GM21786 (cell line): Measurements from ENCODE around the gene FAM216A.
"Not testable (repeated sequence)": the region's sequence is repeated elsewhere in the genome, so short reads cannot be mapped to it uniquely, and the experiment has no call there.

ENCODE experiments used
- ATAC-seq: cut with Tn5 transposase; IDR thresholded peaks from one replicate; pipeline ENCODE4 v1.9.1; 2021; ENCODE audit not compliant: unreplicated experiment

The FAM216A gene, protein sequence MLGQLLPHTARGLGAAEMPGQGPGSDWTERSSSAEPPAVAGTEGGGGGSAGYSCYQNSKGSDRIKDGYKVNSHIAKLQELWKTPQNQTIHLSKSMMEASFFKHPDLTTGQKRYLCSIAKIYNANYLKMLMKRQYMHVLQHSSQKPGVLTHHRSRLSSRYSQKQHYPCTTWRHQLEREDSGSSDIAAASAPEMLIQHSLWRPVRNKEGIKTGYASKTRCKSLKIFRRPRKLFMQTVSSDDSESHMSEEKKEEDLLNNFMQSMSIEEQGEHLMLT

DNA sequence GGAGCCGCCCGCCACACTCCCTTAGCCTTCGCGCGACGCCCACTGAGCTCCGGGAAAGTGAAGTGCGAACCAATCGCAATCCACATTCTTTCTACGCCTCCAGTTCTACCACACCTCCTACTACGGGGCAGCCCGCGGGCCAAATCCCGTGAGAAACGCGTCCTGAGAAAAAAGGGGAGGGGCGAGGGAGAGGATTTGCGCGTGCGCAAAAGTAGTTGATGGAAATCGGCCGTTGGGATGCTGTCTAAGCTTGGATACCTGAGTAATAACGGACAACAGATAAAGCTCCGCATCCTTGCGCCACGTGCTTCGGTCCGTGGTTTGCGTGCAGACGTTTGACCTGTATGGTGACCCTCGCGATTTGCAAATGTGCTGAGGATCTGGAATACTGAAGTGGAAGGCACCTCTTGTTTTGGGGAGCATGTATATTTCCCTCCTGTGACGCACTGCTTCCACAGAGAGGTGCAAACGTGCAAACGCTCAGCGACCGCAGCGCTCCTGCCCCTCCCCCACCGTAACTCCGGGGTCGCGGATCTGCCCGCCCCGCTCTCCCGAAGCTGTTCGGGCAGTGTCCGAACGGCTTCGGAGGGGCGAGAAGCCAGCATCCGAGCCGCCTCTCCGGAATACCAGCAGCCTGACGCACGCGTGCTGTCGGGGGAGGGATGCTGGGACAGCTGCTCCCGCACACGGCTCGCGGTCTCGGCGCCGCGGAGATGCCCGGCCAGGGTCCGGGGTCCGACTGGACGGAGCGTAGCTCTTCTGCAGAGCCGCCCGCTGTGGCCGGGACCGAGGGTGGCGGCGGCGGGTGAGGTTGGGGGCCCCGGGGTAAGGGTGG, at the start of gene FAM216A, which contains the start of gene GPN3:
FAM216A (plus strand) TSS at position 632 of the 835 bp plus-strand sequence; CDS start at position 663, 31 bp downstream.
GPN3 (minus strand) TSS at position 44 of the 835 bp plus-strand sequence. CDS start 54 bp downstream, outside the sequence.
- peak; percentile 69 for ATAC-seq

DNA sequence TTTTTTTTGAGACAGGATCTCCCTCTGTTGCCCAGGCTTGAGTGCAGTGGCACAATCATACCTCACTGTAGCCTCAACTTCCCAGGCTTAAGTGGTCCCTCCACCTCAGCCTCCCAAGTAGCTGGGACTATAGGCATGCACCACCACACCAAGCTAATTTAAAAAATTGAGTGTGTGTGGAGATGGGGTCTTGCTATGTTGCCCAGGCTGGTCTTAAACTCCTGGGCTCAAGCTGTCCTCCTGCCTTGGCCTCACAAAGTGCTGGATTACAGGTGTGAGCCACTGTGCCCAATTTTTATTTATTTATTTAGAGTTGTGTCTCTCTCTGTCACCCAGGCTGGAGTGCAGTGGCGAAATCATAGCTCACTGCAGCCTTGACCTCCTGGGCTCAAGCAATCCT, 48.0 kb upstream of the FAM216A start:
- ATAC-seq, result not testable (repeated sequence)

DNA sequence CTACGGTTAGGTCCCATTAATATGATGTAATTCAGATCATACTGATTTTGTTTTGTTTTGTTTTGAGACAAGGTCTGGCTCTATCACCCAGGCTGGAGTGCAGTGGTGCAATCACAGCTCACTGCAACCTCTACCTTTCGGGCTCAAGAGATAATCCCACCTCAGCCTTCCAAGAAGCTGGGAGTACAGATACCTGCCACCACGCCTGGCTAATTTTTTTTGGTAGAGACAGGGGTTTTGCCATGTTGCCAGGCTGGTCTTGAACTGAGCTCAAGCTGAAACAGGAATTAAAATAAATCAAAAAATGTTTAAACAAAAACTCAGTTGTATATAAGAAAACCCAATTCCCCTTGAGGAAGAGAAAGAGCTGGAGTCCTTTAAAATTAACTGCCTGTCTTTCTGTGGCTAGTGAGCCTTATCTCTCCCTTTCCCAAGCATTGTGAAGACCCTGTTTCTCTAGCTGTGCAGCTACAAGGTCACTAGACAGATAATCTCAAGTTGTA, 47.4 kb upstream of the FAM216A start:
- ATAC-seq, result no peak

DNA sequence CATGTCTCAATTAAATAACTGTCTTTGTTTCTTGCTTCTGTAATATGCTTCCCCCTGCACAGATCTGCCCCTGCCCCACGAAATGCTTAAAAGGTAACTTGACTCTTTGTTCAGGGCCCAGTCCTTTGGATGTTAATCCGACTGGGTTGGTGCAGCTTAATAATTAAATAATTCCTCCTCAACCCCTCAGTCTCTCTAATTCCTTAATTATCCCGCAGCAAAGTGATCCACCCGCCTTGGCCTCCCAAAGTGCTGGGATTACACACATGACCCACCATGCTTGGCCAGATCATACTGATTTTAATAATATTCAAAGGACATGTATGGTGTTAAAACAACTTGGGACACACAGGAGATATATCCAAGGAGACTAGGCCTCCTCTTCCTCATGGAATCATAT, 46.9 kb upstream of the FAM216A start:
- ATAC-seq, result no peak

DNA sequence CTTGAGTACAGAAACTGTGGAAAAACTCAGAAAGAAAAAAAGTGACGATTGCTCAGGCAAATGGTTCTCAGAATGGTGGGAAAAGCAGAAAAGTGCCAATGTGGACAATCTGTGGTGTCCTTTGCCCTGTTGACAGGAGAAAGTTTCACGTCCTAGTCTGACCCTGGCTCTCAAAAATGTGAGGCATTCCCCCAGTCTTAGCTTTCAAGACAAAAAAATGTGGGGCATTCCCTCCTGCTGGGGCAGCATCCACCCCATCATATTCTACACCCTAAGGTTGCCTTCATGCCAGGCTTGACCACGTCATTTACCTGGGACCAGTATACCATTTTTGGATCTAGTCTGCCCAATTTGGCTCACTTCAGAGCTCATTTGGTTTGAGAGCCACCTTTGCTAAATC, 44.4 kb upstream of the FAM216A start:
- ATAC-seq, result no peak

DNA sequence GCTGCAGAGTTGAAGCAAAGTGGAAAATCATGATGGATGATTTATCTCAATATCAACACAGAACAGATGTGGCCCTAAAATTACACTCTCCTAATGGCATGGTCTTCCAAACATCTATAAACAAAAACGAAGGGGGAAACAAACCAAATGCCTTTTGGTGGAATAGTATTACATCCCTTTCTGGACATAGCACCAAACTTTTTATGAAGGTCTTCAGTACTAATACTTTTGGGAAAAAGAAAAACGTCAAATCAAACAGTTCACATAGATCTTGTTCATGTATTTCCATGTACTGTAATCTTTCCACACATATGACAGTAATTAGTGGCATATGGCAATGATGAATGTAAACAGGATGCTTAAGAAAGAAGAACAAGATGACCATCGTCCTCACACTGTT, 42.2 kb upstream of the FAM216A start:
- no peak for ATAC-seq

DNA sequence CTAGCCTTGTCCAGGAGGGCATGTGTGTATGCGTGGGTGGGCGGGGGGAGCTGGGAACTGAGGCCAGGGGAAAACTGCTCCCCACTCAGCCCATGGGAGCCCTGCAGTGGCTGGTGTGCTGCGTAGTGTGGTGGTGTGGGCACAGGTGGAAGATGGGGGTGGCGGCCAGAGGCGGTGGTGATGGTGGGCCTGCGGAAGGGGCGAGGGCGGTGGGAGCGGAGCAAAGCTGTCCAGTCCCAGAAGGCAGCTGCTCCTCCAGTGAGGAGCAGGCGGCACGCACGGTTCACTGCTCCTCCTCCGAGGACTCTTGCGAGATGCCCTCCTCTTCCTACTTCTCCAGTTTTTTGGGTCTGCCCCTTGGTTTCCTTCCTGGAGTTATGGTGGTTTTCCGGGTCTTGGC, 39.0 kb upstream of the FAM216A start:
- ATAC-seq, result not testable (repeated sequence)

DNA sequence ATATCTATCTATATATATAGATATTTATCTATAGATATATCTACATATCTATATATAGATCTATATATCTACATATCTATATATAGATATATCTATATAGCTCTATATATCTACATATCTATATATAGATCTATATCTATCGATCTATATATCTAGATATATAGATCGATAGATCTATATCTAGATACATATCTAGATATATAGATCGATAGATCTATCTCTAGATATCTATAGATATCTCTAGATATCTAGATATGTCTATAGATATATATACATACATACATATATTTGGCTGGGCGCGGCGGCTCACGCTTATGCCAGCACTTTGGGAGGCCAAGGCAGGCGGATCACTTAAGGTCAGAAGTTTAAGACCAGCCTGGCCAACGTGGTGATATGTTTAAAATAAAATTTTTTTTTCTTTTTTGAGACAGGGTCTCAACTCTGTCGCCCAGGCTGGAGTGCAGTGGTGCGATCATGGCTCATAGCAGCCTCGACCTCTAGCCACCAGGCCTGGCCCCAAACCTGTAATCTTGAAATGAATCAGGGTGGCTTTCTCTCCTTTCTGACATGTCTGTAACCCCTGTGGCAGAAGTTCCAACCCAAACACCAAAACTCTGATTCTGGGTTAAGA, 36.6 kb upstream of the FAM216A start:
- peak; percentile 22 for ATAC-seq

DNA sequence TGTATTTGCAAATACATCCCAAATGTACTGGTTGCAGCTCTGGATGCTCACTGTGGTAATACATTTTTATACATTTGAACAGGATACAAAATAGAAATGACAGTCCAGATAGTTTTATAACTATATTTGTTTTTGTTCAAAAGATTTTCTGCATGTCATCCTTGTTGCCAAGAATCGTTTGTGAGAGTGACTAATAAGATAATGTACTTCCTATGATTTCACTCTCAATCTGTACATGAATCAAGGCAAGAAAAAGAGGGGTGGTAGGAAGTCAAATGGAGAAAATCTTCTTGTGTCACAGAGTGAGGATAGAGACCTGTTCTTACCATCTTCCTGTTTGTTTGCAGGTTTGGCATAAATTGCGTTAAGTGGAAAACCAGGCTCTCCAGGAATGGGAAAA, 32.4 kb upstream of the FAM216A start:
- ATAC-seq, result no peak

DNA sequence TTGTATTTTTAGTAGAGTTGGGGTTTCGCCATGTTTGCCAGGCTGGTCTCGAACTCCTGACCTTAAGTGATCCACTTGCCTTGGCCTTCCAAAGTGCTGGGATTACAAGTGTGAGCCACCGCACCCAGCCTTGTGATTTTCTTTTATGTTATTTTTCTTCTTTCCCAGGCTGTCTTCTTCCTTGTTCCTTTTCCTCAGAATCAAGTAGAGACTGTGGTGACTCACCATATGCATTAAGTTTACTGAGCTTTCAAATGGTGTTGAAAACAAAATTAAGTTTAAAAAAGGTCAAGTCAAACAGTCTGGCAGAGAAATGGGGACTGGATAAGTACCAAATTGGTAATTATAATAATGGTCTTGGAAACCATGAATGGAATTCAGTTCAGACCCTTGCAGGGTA, 24.2 kb upstream of the FAM216A start:
- no peak for ATAC-seq

DNA sequence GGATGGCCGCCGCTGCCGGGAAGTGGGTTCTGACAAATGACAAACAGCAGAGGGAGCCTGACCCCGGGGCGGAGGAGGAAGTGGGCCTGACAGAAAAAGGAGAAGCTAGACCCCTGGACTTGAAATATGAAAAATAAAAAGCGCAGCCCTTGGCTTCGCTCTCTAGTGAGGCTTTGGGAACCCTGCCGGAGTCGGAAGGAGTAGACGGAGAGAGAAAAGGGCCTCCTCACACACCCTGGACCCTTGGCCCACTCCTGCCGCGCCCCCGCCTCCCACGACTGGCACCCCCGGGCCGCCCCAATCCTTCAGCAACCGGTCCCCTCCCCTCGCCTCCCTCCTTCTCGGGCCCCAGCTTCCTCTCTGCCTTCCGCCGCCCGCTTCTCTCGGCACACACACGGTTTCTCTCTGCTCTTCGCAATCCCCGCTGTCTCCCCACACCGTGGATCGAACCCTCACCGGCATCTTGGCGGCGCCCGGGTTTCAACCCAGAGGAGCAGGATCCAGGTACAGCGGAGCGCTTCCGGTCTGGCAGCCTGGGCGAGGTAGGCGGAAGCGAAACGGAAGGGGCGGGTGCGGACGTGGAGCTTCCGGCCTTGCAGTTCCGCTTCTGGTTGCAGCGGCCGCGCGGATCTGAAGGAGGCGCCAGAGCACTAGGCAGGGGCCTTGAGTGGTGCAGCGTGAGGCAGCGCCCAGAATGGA, 18.7 kb upstream of the FAM216A start, which contains the start of gene ARPC3:
ARPC3 (minus strand) TSS at position 539 of the 699 bp plus-strand sequence; CDS start at position 462, 77 bp downstream.
- peak; percentile 93 for ATAC-seq

DNA sequence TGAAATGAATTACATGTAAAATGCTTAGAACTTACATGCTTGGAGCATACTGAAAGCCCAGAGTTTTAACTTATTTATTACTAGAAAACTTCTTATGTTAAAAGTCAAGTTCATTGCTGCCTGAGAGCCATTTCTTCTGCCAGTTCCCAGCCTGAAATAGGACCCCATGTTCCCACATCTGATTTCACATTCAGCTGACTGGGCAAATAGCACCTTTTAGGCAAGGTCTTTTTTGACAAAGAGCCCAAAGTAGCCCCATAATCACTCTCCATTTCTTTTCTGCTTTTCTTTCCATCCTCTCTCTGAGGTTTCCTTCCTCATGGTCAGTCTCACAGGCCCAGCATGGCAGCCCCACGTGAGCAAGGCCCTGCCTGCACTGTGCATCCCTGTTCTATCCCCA, 17.4 kb upstream of the FAM216A start:
- ATAC-seq, result no peak

DNA sequence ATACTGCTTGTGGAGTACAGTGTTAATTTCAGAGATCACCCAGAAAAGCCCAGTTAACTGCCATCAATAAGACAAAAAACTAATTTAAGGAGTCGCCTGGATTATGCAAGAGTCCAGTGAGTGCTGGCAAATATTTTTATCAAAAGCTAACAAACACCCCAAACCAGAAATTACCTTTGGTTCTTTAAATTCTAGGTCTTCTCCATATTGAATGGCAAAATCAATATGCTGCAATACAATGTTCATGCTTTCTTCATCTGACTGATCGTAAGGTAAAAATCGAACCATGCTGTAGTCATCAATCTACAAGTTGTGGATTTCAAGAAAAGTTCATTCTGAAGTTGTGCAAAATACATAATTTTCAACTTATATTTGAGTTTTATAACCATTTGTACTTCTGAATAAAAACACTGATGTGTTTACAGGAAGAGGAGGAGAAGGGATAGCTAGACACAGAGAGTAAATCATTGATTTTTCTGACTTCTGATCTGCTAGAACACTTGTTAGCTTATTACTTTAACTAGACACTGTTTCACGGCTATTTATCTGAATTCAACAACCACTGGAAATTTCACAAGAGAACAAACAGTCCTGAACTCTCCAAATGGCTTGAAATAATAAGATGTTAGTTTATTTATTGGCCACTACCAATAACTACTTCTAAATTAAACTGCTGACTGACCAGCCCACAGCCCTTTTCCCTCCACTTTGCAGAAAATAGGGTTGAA, 14.9 kb upstream of the FAM216A start:
- ATAC-seq, result no peak

DNA sequence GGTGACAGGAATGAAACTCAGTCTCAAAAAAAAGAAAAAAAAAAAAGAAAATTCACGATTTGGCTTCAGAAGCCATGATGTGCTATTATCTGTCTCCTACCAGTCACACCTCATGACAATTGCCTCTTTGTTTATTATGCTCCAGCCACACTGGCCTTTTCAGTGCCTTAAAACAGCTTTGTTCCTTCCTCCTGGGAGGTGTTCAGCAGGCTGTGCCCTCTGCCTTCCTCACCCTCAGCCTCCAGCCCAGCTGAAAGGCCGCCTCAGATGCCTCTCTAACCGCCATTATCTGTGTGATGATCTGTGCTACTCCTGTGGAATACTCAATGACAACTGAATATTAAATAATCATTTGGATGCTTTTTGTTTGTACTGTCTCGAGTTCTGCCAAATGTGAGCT, 9.9 kb upstream of the FAM216A start:
- no peak for ATAC-seq

DNA sequence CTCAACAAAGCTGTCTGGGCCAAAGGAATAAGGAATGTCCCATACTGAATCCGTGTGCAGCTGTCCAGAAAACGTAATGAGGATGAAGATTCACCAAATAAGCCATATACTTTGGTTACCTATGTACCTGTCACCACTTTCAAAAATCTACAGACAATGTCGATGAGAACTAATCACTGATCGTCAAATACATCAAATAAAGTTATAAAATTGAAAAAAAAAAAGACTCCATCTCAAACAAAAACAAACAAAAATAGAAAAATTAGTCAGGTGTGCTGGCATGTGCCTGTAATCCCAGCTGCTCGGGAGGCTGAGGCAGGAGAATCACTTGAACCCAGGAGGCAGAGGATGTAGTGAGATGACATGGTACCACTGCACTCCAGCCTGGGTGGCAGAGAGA, 7.5 kb upstream of the FAM216A start:
- ATAC-seq, result not testable (repeated sequence)

DNA sequence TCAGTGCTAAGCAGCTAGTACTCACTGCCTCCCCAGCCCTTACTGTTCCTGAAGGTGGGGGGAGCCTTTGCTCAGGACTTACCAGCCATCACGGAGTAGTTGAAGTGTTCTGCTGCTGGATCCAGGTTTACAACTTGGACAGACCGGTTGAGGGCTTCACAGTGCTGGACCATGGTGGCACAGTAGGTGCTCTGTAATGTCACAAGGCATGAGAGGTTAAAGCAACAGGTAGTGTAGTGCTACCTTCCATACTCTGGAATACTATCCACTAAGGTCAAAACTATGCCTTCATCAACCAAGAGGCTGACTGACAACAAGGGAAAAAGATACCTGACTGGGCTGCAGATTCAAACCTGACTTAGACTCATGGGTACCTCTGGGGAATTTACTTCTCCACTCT, 3.6 kb upstream of the FAM216A start:
- no peak for ATAC-seq

DNA sequence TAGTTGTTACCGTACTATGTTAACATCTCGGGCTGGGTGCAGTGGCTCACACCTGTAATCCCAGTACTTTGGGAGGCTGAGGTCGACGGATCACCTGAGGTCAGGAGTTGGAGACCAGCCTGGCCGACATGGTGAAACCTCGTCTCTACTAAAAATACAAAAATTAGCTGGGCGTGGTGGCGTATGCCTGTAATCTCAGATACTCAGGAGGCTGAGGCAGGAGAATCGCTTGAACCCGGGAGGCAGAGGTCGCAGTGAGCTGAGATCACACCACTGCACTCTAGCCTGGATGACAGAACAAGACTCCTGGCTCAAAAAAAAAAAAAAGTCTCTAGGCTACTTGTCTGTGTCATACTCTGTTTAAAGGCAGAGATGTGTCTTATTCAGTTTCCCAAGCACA, 2.9 kb upstream of the FAM216A start:
- not testable (repeated sequence) for ATAC-seq

DNA sequence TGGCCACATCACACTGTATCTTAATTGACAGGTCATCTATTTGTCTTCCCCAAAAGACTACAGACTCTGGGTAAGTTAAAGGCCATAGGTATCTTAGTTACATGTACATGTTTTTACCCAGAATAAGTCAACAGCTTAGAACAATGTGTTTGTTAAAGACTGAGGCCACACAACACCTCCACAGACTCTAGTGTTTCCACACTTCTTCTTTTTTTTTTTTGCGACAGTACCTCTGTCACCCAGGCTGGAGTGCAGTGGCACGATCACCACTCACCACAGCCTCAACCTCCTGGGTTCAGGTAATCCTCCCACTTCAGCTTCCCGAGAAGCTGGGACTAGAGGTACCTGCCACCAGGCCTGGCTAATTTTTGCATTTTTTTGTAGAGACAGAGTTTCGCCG, 1.9 kb upstream of the FAM216A start:
- no peak for ATAC-seq

DNA sequence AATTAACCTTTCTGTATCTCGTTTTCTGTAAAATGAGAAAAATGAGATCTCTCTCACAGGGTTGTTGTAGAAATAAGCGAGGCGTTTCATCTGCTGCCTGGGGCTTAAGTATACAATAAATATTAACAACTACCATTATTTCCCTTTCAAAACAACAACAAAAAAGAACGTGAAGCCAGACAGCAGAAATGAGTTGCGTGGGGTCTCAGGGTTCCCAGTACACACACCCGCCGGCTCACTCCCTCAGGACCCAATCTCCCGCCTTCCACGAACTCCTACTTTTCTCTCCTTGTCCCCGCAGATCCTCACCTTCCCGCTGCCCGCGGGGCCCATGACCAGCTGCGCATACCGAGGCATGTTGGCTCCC, 815 bp upstream of the FAM216A start:
- ATAC-seq, result no peak

DNA sequence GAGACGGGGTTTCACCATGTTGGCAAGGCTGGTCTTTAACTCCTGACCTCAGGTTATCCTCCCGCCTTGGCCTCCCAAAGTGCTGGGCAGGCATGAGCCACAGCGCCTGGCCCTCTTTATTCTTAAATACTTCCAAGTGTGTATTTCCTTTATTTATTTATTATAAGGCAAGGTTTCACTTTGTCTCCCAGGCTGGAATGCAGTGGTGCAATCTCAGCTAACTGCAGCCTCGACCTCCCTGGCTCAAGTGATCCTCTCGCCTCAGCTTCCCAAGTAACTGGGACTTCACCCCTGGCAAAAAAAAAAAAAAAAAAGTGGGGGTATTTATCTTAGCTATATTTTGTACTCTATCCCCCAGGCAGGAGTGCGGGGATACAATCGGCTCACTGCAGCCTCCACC, 6.8 kb downstream of the FAM216A start:
- no peak for ATAC-seq
